AG20443 (cell line): ENCODE data around the gene NCOA6.
"Not testable (repeated sequence)": the region's sequence is repeated elsewhere in the genome, so short reads cannot be mapped to it uniquely, and the experiment has no call there.

Experiments
- DNase-seq: peaks from one replicate; pipeline ENCODE4 v3.0.0; 2012; ENCODE audit warnings: low spot score, mixed read lengths

Gene NCOA6

GRCh38 chr20:34774886-34775285, 50.6 kb downstream of the NCOA6 start:
- DNase-seq: no peak

GRCh38 chr20:34774449-34774848, 51.0 kb downstream of the NCOA6 start:
- no peak for DNase-seq

- no peak for DNase-seq
Measured at GRCh38 chr20:34773726-34774125, 51.7 kb downstream of the NCOA6 start.

GRCh38 chr20:34772437-34772836, 53.0 kb downstream of the NCOA6 start:
- DNase-seq: no peak

GRCh38 chr20:34771680-34772081, 53.8 kb downstream of the NCOA6 start:
- no peak for DNase-seq

- peak; percentile 56 for DNase-seq
Measured at GRCh38 chr20:34768096-34768495, 57.4 kb downstream of the NCOA6 start.

DNA sequence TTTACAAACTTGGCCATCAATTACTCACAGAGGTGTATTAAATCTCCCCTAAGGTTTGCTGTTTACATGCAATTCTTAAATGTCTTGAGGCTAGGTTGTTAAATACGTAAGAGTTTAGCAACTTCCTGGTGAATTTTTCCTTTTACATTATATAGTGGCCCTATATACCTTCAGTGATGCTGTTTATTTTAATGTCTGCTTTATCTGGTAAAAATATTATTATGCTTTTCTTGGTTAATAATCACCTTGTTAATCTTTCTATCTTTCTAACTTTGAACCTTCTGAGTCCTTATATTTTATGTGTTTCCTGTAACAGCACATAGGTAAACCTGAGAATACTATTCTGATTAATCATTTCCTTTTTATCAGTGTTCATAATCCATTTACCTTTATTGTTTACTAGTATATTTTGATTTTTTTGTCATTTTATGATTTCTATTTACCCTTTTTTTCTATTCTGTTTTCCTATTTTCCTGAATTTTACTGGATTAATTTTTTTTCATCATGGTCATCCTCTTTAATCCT, 63.4 kb downstream of the NCOA6 start:
- DNase-seq: no peak

DNA sequence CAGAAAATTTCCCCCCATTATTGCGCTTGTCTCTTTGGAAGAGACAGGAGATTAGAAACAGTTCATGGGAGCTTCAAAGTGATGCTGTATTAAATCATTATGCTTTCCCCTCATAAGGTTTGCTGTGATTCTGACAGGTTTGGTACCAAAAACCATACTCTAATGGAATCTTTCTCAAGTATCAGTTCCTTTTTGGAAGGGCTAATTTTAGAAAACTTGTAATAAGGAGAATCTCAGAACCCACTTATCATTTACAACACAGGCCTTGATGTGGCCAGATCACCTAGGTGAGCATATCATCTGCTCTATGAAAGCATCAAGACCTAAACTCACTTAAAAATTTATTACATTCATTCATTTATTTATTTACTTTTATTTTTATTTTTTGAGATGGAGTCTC, 70.1 kb downstream of the NCOA6 start:
- DNase-seq: no peak

GRCh38 chr20:34754611-34755010, 70.8 kb downstream of the NCOA6 start:
- no peak for DNase-seq

DNA sequence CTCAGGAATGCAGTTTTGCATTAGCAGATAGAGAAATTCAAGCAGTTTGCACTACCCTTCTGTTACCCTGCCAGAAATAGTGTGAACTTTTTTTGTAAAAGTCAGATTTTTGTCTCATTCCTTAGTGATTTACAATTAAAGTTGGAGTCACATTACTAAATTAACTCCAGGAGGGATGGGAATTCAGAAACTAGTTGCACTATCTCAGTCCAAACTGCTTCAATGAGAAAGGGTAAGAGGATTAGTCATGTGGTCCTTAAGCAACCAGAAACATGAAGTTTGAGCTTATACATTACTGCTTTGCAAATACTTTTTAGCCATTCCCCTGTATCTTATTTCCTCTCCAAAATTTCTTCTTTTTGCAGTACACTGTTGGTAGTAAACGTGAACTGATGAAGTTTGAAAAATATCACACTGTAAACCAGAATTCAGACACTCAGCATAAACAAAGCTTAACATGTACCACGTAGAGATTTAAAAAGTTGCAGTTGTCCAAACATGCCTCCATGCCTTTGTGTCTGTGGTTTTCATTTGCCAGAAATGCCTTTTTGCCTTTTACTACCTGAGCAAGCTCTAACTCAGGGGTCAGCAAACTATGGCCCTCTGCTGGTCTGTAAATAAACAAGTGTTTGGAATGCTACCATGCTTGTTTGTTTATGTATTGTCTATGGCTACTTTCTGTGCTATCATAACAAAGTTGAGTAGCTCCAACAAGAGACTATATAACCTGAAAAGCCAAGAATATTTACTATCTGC, 71.6 kb downstream of the NCOA6 start:
- peak; percentile 25 for DNase-seq

GRCh38 chr20:34751453-34751852, 74.0 kb downstream of the NCOA6 start:
- DNase-seq: no peak

DNA sequence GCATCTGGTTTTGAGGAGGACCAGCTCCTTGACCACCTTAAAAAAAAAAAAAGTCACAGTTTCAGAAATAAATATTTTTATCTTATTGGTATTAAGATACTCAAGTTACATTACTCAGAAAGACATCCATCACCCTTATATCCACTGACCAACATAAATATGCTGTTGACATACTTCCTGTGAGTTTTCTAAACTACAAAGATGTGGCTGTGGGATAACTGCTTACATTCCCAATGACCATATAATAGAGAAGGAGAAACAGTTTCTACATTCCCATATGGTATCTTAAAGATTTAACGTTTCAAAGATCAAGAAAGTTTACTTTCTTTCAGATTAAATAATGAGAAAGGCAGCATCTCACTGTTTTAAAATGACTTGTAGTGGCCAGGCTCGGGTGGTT, 75.0 kb downstream of the NCOA6 start:
- no peak for DNase-seq

GRCh38 chr20:34748709-34749108, 76.7 kb downstream of the NCOA6 start:
- DNase-seq: no peak

GRCh38 chr20:34747479-34747878, 78.0 kb downstream of the NCOA6 start:
- no peak for DNase-seq

DNA sequence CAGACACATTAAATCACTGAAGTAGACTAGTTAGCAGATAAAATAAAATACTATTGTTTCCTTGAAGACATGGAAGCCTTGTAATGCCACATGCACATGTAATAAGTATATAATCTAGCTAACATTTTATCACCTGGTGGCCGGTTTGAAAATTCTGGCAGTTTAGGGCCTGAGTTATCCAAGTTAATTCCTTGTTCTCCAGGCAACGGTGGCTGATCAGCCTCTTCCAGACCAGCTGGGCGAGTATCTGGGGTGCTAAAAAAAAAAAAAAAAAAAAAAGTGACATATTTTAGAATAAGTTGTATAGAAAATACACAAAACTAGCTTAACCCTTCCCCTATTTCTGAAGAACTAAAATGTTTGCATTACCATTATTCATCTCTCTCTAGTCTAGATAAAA, 78.8 kb downstream of the NCOA6 start:
- no peak for DNase-seq

GRCh38 chr20:34744847-34745246, 80.6 kb downstream of the NCOA6 start:
- DNase-seq: no peak

DNA sequence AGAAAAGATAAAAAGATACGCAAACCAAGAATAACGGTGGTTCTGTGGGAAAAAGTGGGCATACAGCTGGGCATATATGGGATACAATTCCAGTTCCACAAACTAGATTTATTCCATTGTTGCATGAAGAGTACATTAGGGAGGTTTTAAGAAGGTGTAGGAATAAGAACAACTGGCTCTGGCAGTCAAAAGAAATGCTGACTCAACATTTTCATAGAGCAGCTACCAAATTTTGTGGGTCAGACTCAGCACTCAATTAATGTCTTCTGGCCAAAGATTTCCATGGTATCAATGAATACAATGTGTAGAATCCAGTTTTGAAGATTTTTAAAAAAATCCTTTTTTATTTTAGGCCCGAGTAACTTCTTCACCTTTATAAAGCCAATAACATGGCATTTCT, 81.1 kb downstream of the NCOA6 start:
- no peak for DNase-seq

GRCh38 chr20:34743039-34743438, 82.4 kb downstream of the NCOA6 start:
- DNase-seq: no peak

- DNase-seq: no peak
Measured at GRCh38 chr20:34736106-34736735, 89.2 kb downstream of the NCOA6 start.

DNA sequence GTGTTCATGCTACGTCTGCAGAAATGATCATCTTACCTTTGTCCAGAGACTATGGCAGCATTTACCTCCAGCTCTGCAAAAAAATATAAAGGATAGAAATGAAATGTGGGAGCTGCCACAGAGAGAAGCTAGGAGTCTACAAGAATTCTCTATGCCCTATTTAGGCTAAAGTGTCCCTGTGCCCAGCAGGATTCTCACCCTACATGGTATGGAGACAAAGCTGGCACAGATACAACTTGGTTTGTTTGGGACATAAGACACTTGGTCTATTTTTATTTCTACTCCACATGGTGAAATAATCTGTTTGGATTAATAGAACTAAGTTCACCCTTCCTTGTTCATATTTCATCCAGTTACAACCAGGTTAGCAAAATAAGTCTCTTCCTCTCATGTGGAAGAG, 92.9 kb downstream of the NCOA6 start:
- DNase-seq: no peak

- no peak for DNase-seq
Measured at GRCh38 chr20:34729416-34729815, 96.0 kb downstream of the NCOA6 start.

DNA sequence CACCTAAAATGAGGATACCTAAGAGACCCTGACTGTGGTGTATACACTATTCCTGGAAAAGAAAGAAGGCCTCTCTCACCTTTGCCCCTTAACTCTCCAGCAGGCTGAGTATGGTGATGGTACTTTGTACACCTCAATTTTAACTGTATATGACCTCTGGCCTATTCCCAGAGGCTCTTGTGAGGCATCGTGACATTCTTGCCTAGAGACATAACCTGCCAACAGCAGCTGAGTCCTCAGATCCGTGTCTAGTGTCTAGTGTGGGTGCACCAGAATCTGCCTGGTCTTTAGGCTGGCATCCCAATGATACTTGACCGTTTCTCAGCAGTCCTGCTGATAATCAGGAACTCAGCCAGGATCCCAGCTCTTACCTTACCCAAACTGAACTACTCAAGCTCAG, 101.3 kb downstream of the NCOA6 start:
- DNase-seq: no peak

GRCh38 chr20:34722560-34722959, 102.9 kb downstream of the NCOA6 start:
- DNase-seq: not testable (repeated sequence)

DNA sequence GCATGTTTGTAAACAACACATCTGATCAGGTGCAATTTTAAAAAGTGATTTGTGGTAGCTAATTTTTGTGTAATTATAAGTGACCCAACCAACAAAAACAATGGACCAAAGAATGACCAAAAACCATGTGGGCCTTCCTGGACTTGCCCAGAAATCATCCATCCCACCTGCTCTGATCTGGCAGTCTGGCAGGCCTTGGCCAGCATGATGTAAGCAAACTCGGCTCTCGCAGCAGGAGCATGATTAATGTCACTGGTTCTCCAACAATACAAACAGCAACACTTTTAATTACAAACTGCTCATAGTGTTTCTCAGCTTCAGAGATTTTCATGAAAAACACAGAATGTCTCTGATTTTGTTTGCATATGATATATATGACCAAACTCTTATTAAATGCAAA, 105.2 kb downstream of the NCOA6 start:
- no peak for DNase-seq
